GM23248 (cell line): Measurements from ENCODE around the gene COL26A1. TPM values are rescaled to one million over a fixed set of nuclear protein-coding genes. Genes with fewer than 3 reads are reported as not detected.

Source experiments
- DNase-seq: peaks from one replicate; pipeline ENCODE4 v3.0.0-alpha.2; 2015
- H2AFZ ChIP-seq: fragments of 200-600 bp; sonication (generic); 2 replicates; pipeline ENCODE4 v1.6.1; 2016; ENCODE audit warnings: antibody characterized with exemption
- H3F3A ChIP-seq: fragments of 200-600 bp; sonication (generic); 2 replicates; pipeline ENCODE4 v1.6.1; 2016; ENCODE audit warnings: mild to moderate bottlenecking, antibody characterized with exemption, mixed run types; ENCODE audit not compliant: insufficient read depth
- H3K27ac ChIP-seq: fragments of 200-600 bp; sonication (generic); 2 replicates; pipeline ENCODE4 v1.5.1; 2016; ENCODE audit warnings: mild to moderate bottlenecking
- H3K27me3 ChIP-seq: fragments of 200-600 bp; sonication (generic); replicated peaks from 2 replicates; pipeline ENCODE4 v1.6.1; 2016; ENCODE audit warnings: mild to moderate bottlenecking; ENCODE audit not compliant: insufficient read depth
- H3K36me3 ChIP-seq: fragments of 200-600 bp; sonication (generic); 2 replicates; pipeline ENCODE4 v1.6.1; 2016; ENCODE audit warnings: low read depth, mild to moderate bottlenecking
- H3K4me1 ChIP-seq: fragments of 200-600 bp; sonication (generic); 2 replicates; pipeline ENCODE4 v1.6.1; 2016; ENCODE audit warnings: mild to moderate bottlenecking; ENCODE audit not compliant: insufficient read depth
- H3K4me2 ChIP-seq: fragments of 200-600 bp; sonication (generic); one replicate; pipeline ENCODE4 v1.6.1; 2016; ENCODE audit warnings: mild to moderate bottlenecking; ENCODE audit not compliant: unreplicated experiment
- H3K4me3 ChIP-seq: fragments of 200-600 bp; sonication (generic); 2 replicates; pipeline ENCODE4 v1.5.1; 2016; ENCODE audit warnings: mild to moderate bottlenecking
- H3K79me2 ChIP-seq: fragments of 200-600 bp; sonication (generic); 2 replicates; pipeline ENCODE4 v1.6.1; 2016; ENCODE audit warnings: mild to moderate bottlenecking; ENCODE audit not compliant: insufficient read depth
- H3K9ac ChIP-seq: fragments of 200-600 bp; sonication (generic); 2 replicates; pipeline ENCODE4 v1.6.1; 2016; ENCODE audit warnings: mild to moderate bottlenecking
- H3K9me2 ChIP-seq: fragments of 200-600 bp; sonication (generic); 2 replicates; pipeline ENCODE4 v1.6.1; 2016; ENCODE audit warnings: mixed run types, mild to moderate bottlenecking, moderate library complexity; ENCODE audit not compliant: insufficient read depth
- H3K9me3 ChIP-seq: fragments of 200-600 bp; sonication (generic); one replicate; pipeline ENCODE4 v1.6.1; 2017; ENCODE audit warnings: low read depth
- H4K20me1 ChIP-seq: fragments of 200-600 bp; sonication (generic); 2 replicates; pipeline ENCODE4 v1.6.0; 2016; ENCODE audit not compliant: insufficient read depth
- EZH2 ChIP-seq: fragments of 200-600 bp; sonication (generic); IDR thresholded peaks from 2 replicates; pipeline ENCODE4 v1.6.1; 2018; ENCODE audit warnings: antibody characterized with exemption, mild to moderate bottlenecking; ENCODE audit not compliant: insufficient read depth, poor library complexity, severe bottlenecking
- EZH2phosphoT487 ChIP-seq: fragments of 200-600 bp; sonication (generic); IDR thresholded peaks from 2 replicates; pipeline ENCODE4 v1.6.1; 2018; ENCODE audit warnings: antibody characterized with exemption, moderate library complexity, mild to moderate bottlenecking, low read depth; ENCODE audit not compliant: insufficient read depth
- WGBS, 2 experiments: methylation state at CpG; one replicate each; pipeline ENCODE4 v1.1.6; 2015 to 2017; ENCODE audit warnings: low lambda C conversion rate in 2 of 2, low coverage in 1 of 2; ENCODE audit errors: missing lambda C conversion rate in 2 of 2; 5-methylcytosine and 5-hydroxymethylcytosine counted together
- in situ Hi-C: fragments of 300-500 bp; cut with MboI; formaldehyde crosslinking; loops from 2 replicates; pipeline ENCODE4 v1.15.0; 2020
- polyA plus RNA-seq: library from polyadenylated mRNA; unstranded; fragments of >200 nt; fragmentation: Nextera tagmentation; extraction: Ambion mirVana; gene quantifications from 2 replicates; pipeline ENCODE4 v1.2.1, GENCODE V29; 2016
- total RNA-seq: library from RNA; depleted of rRNA; stranded (reverse); fragments of >200 nt; shearing (Covaris generic); gene quantifications from 2 replicates; pipeline ENCODE4 v1.2.3, GENCODE V29; 2014

Gene COL26A1
- total and polyA plus RNA-seq, 2 experiments from 2014 or later, result not detected

DNA sequence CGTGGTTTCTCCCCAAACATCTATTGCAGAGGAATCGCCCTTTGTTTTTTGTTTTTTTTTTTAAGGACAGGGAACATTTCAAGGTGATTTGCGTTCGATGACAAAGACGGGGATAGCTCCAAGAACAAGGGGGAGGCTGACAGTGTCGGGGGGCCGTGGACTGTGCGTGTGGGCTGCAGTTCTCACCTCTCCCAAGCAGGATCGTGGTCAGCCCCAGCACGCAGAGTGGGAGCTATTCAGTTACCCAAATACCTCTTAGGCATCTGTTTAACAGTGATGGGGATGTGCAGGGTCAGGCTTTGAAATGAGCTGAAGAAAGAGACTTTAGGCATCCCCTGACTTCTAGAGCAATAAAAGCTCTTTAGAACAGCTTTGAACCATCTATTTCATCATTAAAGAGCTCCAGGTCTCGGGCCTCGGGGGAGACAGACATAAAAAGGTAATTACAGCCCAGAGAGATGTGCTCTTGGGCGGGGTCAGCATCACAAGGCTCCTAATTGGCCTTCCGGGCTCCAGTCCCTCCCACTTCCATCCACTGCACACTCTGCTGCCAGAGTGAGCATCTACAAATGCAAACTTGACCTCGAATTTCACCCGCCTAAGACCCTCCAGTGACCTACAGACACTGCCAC lies 169.2 kb downstream of the COL26A1 start:
- Histone ChIP-seq H3K9ac (no peak overlapping the region), H2AFZ (no peak overlapping the region), H3K4me2 (no peak overlapping the region), H3K9me3 (no peaks in the 10 kb centered on the region), H3K27me3 (peaks cover 24% of the 10 kb centered on the region), H3K4me3 (no peak overlapping the region), H3K79me2 (no peaks in the 10 kb centered on the region), H3K27ac (no peak overlapping the region), H4K20me1 (no peaks in the 10 kb centered on the region), H3K36me3 (no peaks in the 10 kb centered on the region), H3F3A (no peaks in the 10 kb centered on the region), H3K9me2 (no peaks in the 10 kb centered on the region), H3K4me1 (no peaks in the 10 kb centered on the region)
- no peak for DNase-seq
- TF ChIP-seq EZH2 (no peak), EZH2phosphoT487 (no peak)
- in situ Hi-C loops, result no loop called here
- 31 to 35% methylated on average over 16 of the region's 16 CpGs for WGBS, 2 experiments

DNA sequence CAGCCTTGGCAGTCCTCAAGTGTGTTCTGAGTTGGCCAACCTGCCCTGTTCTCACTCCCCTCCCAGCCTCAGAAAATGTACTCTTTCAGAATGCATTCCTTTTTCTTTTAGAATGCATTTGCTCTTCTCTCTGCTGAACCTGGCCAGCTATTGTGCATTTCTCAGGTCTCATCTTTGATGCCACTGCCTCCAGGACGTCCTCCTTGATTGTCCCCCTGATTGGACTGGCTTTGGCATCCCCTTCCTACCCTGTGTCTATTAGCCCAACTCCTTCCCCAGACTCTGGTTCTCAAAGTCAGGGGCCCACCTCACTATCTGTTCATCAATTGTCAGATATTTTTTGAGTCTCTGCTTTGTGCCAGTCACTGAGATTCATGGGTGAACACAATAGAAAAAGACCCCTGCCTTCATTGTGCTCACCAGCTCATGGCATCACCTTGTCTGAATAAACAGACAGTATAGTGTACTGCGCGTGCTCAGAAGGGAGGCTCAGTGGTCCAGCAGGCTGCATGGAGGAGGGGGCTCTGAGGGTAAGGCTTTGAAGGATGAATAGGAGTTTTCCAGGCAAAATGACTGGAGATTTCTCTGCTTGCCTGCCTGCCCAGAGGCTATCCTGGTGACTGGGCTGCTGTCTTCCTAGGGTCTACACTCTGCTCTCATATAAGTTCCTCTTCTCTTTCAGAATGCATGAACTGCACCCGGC lies 169.9 kb downstream of the COL26A1 start:
- in situ Hi-C loops, result no loop called here
- no peaks in the 10 kb centered on the region for H3K79me2 ChIP-seq
- no peaks in the 10 kb centered on the region for H3K9me2 ChIP-seq
- TF ChIP-seq EZH2phosphoT487, result no peak
- TF ChIP-seq EZH2, result no peak
- H3K4me3 ChIP-seq, result no peak overlapping the region
- no peaks in the 10 kb centered on the region for H4K20me1 ChIP-seq
- no peaks in the 10 kb centered on the region for H3F3A ChIP-seq
- H2AFZ ChIP-seq, result no peak overlapping the region
- no peak overlapping the region for H3K9ac ChIP-seq
- no peak overlapping the region for H3K27ac ChIP-seq
- no peak for DNase-seq
- H3K27me3 ChIP-seq, result peaks cover 24% of the 10 kb centered on the region
- 77 to 80% methylated on average over 4 of the region's 4 CpGs for WGBS, 2 experiments
- no peaks in the 10 kb centered on the region for H3K9me3 ChIP-seq
- no peaks in the 10 kb centered on the region for H3K4me1 ChIP-seq
- no peaks in the 10 kb centered on the region for H3K36me3 ChIP-seq
- no peak overlapping the region for H3K4me2 ChIP-seq

DNA sequence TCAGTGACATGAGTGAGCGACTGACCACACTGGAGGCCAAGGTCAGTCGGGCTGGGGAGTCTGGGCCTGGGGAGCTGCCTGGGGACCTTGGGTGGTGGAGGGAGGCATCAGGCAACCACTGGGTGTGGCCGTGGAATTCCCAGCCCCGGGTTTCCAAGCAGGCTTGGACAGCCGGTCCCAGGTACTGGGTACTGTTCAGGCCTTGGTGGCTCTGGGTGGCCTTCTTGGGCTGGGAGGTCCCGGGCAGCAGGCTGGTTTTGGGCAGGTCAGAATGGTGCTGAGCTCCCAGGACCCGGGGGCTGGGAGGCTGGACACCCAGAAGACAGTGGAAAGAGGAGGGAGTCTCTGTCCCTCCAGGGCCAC lies 170.4 kb downstream of the COL26A1 start:
- no peak overlapping the region for H3K4me2 ChIP-seq
- H3K9me2 ChIP-seq, result no peaks in the 10 kb centered on the region
- no peak overlapping the region for H3K27ac ChIP-seq
- 57 to 65% methylated on average over 4 to 7 of the region's 7 CpGs for WGBS, 2 experiments
- H4K20me1 ChIP-seq, result no peaks in the 10 kb centered on the region
- DNase-seq, result no peak
- H3K9me3 ChIP-seq, result no peaks in the 10 kb centered on the region
- H3K4me3 ChIP-seq, result no peak overlapping the region
- in situ Hi-C loops, result no loop called here
- no peaks in the 10 kb centered on the region for H3K4me1 ChIP-seq
- no peaks in the 10 kb centered on the region for H3K36me3 ChIP-seq
- no peaks in the 10 kb centered on the region for H3K79me2 ChIP-seq
- no peak overlapping the region for H2AFZ ChIP-seq
- peaks cover 24% of the 10 kb centered on the region for H3K27me3 ChIP-seq
- TF ChIP-seq EZH2phosphoT487 (no peak), EZH2 (no peak)
- H3F3A ChIP-seq, result no peaks in the 10 kb centered on the region
- no peak overlapping the region for H3K9ac ChIP-seq

DNA sequence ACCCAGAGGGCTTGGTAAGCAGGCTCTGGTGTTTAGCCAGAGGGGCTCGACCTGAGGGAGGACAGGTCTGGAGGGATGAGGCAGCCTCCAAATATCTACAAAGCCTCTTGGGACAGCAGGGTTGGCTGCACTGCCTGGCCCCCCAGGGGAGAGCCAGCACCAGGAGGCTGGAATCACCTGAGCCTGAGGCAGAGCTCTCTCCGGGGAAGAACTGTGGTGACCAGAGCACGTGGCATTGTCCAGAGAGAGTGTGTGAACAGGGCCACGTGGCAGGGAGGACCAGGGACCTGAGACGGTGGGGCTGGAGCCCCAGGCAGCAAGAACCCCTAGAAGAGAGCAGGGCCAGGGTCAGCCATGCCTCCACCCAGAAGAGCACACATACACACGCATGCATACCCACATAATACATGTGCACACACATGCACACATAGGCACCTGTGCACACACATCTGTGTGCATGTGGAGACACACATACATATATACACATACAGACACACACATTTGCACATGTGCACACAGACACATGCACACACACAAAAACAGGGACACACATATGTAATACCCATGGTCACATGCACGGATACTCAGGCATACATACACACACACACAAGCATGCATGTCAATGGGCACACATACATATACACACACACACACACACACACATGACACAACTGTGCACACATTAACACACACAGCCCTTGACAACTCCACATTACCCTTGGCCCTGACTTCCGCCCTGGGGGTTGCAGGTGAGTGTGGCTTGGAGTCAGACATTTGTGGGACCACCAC lies 171.5 kb downstream of the COL26A1 start:
- no peak overlapping the region for H3K4me3 ChIP-seq
- H3K27ac ChIP-seq, result no peak overlapping the region
- no peaks in the 10 kb centered on the region for H3K4me1 ChIP-seq
- no peaks in the 10 kb centered on the region for H3K9me3 ChIP-seq
- H4K20me1 ChIP-seq, result no peaks in the 10 kb centered on the region
- peaks cover 19% of the 10 kb centered on the region for H3K27me3 ChIP-seq
- WGBS, 2 experiments, result 62 to 64% methylated on average over 6 to 8 of the region's 8 CpGs
- no peak for DNase-seq
- TF ChIP-seq EZH2, result no peak
- TF ChIP-seq EZH2phosphoT487, result no peak
- no peaks in the 10 kb centered on the region for H3F3A ChIP-seq
- in situ Hi-C loops, result no loop called here
- no peaks in the 10 kb centered on the region for H3K79me2 ChIP-seq
- H2AFZ ChIP-seq, result no peak overlapping the region
- H3K9me2 ChIP-seq, result no peaks in the 10 kb centered on the region
- no peak overlapping the region for H3K4me2 ChIP-seq
- H3K36me3 ChIP-seq, result no peaks in the 10 kb centered on the region
- no peak overlapping the region for H3K9ac ChIP-seq
